ENCODE results near the gene KAZN.

KAZN gene

GRCh38 chr1:14924455-14925331 is 326.2 kb downstream of the KAZN start:
- no peak for DNase-seq

- DNase-seq: no peak
Observed at GRCh38 chr1:14925336-14926136, 327.1 kb downstream of the KAZN start.

- no peak for DNase-seq
Observed at GRCh38 chr1:14926229-14926628, 327.7 kb downstream of the KAZN start.

- DNase-seq: no peak
Observed at GRCh38 chr1:14926818-14927575, 328.5 kb downstream of the KAZN start.

- DNase-seq: no peak
Observed at GRCh38 chr1:14928412-14928811, 329.9 kb downstream of the KAZN start.

GRCh38 chr1:14928886-14929546 is 330.5 kb downstream of the KAZN start:
- no peak for DNase-seq

GRCh38 chr1:14929547-14930246 is 331.2 kb downstream of the KAZN start:
- no peak for DNase-seq

- DNase-seq: no peak
Observed at GRCh38 chr1:14930247-14930965, 331.9 kb downstream of the KAZN start.

GRCh38 chr1:14932034-14932638 is 333.7 kb downstream of the KAZN start:
- DNase-seq: no peak

- DNase-seq: no peak
Observed at GRCh38 chr1:14934867-14935266, 336.4 kb downstream of the KAZN start.

GRCh38 chr1:14936815-14937214 is 338.3 kb downstream of the KAZN start:
- DNase-seq: no peak

GRCh38 chr1:14937288-14937949 is 338.9 kb downstream of the KAZN start:
- DNase-seq: no peak

- no peak for DNase-seq
Observed at GRCh38 chr1:14939527-14940284, 341.2 kb downstream of the KAZN start.

GRCh38 chr1:14940285-14940870 is 341.9 kb downstream of the KAZN start:
- DNase-seq: no peak

GRCh38 chr1:14941864-14942263 is 343.4 kb downstream of the KAZN start:
- DNase-seq: no peak

GRCh38 chr1:14944471-14944985 is 346.0 kb downstream of the KAZN start:
- DNase-seq: no peak

GRCh38 chr1:14945132-14946010 is 346.9 kb downstream of the KAZN start:
- no peak for DNase-seq

- DNase-seq: no peak
Observed at GRCh38 chr1:14946011-14946359, 347.5 kb downstream of the KAZN start.
